RWPE2 (cell line): ENCODE results near the gene TNK2.

Experiments used
- ATAC-seq: fragments of 200-7000 bp; cut with Tn5 transposase; 3 replicates; pipeline ENCODE4 v1.9.1; 2021; ENCODE audit warnings: low read depth
- DNase-seq: peaks from one replicate; pipeline ENCODE4 v3.0.0-alpha.2; 2020; ENCODE audit warnings: low spot score
- H3K27ac ChIP-seq: fragments of 450-650 bp; 2 replicates; pipeline ENCODE4 v1.5.1; 2017; ENCODE audit warnings: mild to moderate bottlenecking; ENCODE audit not compliant: poor library complexity, severe bottlenecking
- H3K27me3 ChIP-seq: fragments of 250-450 bp; sonication (Bioruptor Pico); 2 replicates; pipeline ENCODE4 v1.5.1; 2021; ENCODE audit warnings: mild to moderate bottlenecking, moderate library complexity; ENCODE audit not compliant: insufficient read depth, poor library complexity, severe bottlenecking
- H3K36me3 ChIP-seq: fragments of 250-450 bp; sonication (Bioruptor Pico); 2 replicates; pipeline ENCODE4 v1.5.1; 2020; ENCODE audit warnings: low read depth, mild to moderate bottlenecking, moderate library complexity
- H3K4me1 ChIP-seq: fragments of 250-450 bp; sonication (Bioruptor Pico); 2 replicates; pipeline ENCODE4 v1.5.1; 2021; ENCODE audit warnings: mild to moderate bottlenecking, moderate library complexity; ENCODE audit not compliant: insufficient read depth, poor library complexity, severe bottlenecking
- H3K4me3 ChIP-seq: fragments of 250-450 bp; sonication (Bioruptor Pico); 2 replicates; pipeline ENCODE4 v1.5.1; 2021; ENCODE audit warnings: mild to moderate bottlenecking, moderate library complexity; ENCODE audit not compliant: severe bottlenecking
- H3K9me3 ChIP-seq: fragments of 250-450 bp; sonication (Bioruptor Pico); 2 replicates; pipeline ENCODE4 v1.5.1; 2021; ENCODE audit warnings: mild to moderate bottlenecking, moderate library complexity; ENCODE audit not compliant: severe bottlenecking
- CTCF ChIP-seq: fragments of 450-650 bp; IDR thresholded peaks from one replicate; pipeline ENCODE4 v1.5.1; 2017; ENCODE audit warnings: mild to moderate bottlenecking, moderate library complexity; ENCODE audit not compliant: poor library complexity, severe bottlenecking

TNK2 gene

GRCh38 chr3:195860456-195860855, 47.9 kb downstream of the TNK2 start:
- no peaks in the 10 kb centered on the region for H3K36me3 ChIP-seq
- no peak for DNase-seq
- TF ChIP-seq CTCF = no peak
- H3K9me3 ChIP-seq = no peaks in the 10 kb centered on the region
- H3K4me3 ChIP-seq = no peak overlapping the region
- peaks cover 9% of the 10 kb centered on the region for H3K4me1 ChIP-seq
- ATAC-seq = no peak
- H3K27ac ChIP-seq = no peak overlapping the region
- H3K27me3 ChIP-seq = no peaks in the 10 kb centered on the region

- Histone ChIP-seq H3K9me3 (no peaks in the 10 kb centered on the region), H3K36me3 (no peaks in the 10 kb centered on the region), H3K27ac (no peak overlapping the region), H3K27me3 (no peaks in the 10 kb centered on the region), H3K4me1 (peaks cover 9% of the 10 kb centered on the region), H3K4me3 (no peak overlapping the region)
- ATAC-seq (no peak), DNase-seq (no peak)
- TF ChIP-seq CTCF = no peak
These were observed 48.4 kb downstream of the TNK2 start for GRCh38 chr3:195859846-195860411.

- TF ChIP-seq CTCF = peak; percentile 96
- Histone ChIP-seq H3K4me1 (peaks cover 9% of the 10 kb centered on the region), H3K4me3 (no peak overlapping the region), H3K27ac (no peak overlapping the region), H3K36me3 (no peaks in the 10 kb centered on the region), H3K9me3 (no peaks in the 10 kb centered on the region), H3K27me3 (no peaks in the 10 kb centered on the region)
- no peak for DNase-seq
- ATAC-seq = peak; percentile 28; the same call in 1 of the 3 replicates
These were observed 49.1 kb downstream of the TNK2 start for GRCh38 chr3:195859061-195859845.

GRCh38 chr3:195856410-195857084, 51.8 kb downstream of the TNK2 start:
- no peak overlapping the region for H3K4me3 ChIP-seq
- H3K27ac ChIP-seq = no peak overlapping the region
- H3K36me3 ChIP-seq = no peaks in the 10 kb centered on the region
- ATAC-seq = no peak
- H3K27me3 ChIP-seq = no peaks in the 10 kb centered on the region
- no peaks in the 10 kb centered on the region for H3K4me1 ChIP-seq
- TF ChIP-seq CTCF = no peak
- no peaks in the 10 kb centered on the region for H3K9me3 ChIP-seq
- no peak for DNase-seq
